ENCODE measurements around the gene CCDC97.

DNA sequence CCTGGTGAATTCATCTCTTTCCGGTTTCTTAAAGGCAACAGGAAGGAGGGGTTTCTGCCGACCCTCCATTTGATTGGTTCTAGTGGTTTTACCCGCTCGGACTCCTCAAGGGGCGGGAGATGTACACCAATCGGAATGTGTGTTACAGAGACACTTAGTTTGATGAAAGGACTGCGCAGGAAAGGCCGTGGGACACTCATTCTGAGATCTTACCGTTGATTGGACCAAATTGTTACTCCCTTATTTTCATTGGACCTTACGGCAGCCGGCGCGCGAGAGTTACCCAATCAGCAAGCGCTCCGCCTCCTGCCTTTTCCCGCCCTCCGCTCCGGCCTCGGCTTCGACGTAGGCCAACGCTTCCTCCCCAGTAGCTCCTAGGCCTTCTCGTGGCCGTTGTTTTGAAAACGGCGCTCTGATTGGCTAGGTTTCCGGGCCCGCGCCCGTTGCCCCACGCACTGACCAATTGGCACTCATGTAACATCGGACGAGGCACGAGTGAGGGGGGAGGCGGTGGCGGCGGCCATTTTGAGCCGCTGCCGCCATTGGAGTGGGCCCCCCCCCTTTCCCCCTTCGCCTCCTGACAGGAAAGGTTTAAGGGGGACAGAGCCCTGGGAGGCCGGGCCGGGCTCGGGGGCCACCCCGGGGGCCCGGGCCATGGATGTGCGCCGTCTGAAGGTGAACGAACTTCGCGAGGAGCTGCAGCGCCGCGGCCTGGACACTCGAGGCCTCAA is 46.0 kb upstream of the CCDC97 start, which contains the start of gene HNRNPUL1:
- TF ChIP-seq EP300 (IDR thresholded peaks at IDR 0.05), result no peak
- TF ChIP-seq, protein P1, sequence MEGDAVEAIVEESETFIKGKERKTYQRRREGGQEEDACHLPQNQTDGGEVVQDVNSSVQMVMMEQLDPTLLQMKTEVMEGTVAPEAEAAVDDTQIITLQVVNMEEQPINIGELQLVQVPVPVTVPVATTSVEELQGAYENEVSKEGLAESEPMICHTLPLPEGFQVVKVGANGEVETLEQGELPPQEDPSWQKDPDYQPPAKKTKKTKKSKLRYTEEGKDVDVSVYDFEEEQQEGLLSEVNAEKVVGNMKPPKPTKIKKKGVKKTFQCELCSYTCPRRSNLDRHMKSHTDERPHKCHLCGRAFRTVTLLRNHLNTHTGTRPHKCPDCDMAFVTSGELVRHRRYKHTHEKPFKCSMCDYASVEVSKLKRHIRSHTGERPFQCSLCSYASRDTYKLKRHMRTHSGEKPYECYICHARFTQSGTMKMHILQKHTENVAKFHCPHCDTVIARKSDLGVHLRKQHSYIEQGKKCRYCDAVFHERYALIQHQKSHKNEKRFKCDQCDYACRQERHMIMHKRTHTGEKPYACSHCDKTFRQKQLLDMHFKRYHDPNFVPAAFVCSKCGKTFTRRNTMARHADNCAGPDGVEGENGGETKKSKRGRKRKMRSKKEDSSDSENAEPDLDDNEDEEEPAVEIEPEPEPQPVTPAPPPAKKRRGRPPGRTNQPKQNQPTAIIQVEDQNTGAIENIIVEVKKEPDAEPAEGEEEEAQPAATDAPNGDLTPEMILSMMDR (IDR thresholded peaks at IDR 0.05), result no peak

Measured in suprapubic skin (tissue), 3 donors.